Measurements from ENCODE around the gene PPP1R10. TPM values are rescaled to one million over a fixed set of nuclear protein-coding genes. Genes with fewer than 3 reads are reported as not detected.

Gene PPP1R10
- 12.8 and 13.3 TPM in 2 replicates for total RNA-seq

DNA sequence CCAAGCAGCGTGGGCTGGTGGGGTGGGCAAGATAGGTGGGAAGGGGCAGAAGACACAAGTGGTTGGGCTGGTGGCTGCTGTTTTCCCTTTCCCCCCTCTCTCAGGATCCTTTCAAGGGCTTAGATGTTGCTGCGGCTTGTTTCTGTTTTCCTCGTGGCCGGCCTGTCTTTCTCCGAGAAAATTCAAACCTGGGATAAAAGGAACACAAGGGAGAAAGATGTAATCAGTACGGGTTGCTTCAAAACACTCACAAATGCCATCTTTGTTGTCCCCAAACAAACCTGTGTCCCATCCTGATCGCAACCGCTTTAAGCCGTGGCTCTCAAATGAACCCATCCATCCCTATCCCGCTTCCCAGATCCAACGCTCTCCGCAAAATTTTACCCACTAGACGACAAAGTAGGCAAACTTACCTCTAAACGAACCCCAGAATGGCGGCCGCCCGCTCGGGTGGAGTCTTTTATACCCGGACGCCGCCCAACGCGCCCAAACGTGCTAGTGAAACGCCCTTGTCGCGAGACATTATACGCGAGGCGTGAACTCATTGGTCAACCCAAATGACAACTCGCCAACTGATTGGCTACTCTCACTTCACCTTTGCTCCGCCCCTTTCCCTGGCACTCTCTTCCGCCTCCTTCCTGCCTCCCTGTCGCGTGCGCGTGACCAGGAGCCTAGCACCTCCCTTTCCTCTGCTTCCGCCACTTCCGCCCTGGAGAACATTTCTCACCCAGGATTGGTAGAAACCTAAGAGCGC is at the start of gene PPP1R10:
TSS of gene PPP1R10 (minus strand) at position 433 of the 754 bp plus-strand sequence. CDS start 7,299 bp downstream, outside the sequence.

DNA sequence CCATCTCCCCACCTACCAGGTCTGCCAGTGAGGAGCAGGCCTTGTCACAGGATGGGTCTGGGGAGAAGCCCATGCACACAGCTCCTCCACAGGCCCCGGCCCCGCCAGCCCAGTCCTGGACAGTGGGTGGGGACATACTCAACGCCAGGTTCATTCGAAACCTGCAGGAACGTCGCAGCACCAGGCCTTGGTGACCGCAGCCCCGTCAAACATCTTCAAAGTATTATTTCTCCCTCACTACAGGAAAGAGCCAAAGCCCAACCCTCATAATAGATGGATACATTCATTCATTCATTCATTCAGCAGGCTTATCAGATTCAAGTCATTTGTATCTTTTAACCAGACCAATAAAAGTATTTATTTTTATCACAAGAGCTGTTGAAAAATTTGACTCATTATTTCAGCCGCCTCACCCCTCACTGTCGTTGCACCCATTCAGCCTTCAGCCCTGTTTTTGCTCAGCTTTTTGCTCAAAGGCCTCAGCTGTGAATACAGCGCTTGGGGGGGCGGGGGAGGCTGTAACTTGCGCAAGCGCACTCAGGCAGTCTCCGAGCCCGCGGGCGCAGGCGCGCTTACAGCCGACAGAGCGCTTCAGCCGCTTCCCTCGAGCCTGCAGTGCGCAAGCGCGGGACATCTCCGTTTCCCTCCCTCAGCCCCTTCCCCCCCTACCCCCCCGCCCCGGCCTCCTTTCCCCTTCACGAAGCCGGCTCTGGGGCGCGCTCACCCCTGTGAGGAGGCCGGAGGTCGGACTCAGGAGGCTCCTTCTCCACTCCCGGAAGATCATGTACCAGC is 29.6 kb upstream of the PPP1R10 start, which contains the start of gene C6orf136:
TSS of gene C6orf136 (plus strand) at position 684 of the 792 bp plus-strand sequence. CDS start at position 783, 99 bp downstream.

DNA sequence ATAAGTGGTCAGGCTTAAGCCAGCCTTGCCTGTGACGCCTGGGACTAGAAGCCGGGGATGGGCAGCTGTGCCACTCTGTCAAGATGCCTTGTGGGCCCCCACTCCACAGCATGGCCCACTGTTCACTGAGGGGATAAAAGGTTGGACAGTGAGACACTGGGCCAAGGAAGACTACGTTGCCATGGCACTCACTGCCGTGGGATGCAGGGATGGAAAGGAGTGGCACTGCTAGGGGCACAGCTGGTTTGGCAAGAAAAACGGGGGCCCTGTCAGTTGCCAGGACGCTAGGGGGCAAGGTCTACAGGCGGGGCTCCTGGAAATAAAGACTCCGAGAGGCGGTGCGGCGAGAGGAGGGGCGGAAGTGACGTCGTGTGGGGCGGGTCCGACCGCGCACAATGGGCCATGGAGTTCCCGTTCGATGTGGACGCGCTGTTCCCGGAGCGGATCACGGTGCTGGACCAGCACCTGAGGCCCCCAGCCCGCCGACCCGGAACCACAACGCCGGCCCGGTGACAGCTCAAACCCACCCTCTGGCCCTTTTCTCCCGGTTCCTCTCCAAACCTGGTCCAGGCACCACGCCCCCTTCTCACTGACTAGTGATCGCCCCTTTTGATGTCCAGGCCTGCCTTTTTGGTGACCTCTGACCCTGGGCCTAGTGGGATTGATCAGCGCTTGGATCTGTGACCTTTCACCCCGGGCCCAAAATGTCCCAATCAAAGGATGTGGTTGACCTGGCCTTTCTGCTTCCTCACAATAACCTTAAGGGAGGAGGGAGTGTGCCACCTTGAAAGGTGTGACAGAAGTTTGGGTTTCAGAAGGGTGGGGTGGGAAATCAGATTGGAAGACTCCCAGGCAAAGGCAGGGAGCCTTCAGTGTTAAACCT is 9.7 kb upstream of the PPP1R10 start, which contains the start of gene ATAT1:
TSS of gene ATAT1 (plus strand) at position 391 of the 883 bp plus-strand sequence.

DNA sequence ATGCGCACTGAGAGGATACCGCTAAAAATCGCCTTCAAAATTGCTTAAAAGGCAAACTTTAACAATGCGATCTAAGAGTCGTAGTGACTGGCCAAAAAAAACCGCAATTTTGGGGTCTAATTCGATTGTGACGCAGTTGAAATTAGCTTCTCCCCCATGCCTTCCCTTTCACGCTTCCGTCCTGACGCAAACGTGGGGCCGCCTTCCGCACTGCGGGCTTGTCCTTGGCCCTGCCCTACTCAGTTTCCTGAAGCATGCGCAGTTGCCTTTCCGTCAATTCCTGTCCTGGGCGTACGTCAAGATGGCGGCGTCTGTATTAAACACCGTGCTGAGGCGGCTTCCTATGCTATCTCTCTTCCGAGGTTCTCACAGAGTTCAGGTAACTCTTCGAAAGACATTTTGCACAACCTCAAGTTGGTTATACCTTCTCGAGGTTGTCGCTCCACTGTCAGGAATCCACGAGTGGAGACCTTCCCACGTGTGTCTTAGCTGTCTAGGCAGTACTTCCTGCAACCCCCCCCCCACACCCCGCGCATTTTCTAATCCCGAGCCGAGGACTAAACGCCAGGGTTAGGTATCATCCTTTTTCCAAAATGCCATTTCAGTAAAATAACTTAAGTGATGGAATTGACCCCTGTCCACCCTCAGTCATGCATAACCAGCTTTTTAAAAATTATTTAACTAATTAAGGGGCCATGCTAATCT is 674 bp upstream of the PPP1R10 start, which contains the start of gene MRPS18B:
TSS of gene MRPS18B (plus strand) at position 276 of the 705 bp plus-strand sequence. CDS start at position 302, 26 bp downstream.

DNA sequence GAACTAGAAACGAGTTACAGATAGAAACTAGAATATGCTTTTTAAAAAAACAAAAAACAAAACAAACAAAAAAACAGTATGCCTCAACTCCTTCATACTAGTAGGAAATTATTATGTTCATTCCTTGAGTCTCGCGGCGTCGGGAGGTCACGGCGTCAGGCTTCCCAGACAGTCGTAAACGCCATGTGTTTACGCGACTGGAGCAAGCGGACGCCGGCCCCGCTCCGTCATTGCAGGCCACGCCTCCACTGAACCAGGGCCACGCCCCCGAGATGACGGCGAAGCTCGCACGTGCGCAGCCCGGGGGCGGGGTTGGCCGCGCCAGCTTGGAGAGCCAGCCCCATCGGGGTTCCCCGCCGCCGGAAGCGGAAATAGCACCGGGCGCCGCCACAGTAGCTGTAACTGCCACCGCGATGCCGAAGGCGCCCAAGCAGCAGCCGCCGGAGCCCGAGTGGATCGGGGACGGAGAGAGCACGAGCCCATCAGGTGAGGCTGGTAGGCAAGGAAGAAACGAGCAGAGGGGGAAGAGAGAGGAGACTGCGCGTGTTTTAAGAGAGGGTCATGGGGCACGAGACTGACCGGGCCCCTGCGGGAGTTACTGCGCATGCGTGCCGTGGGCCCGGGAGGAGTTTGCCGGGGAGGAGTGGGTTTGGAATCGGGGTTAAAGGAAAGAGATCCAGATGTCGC is 45.8 kb downstream of the PPP1R10 start, which contains the start of gene ABCF1:
TSS of gene ABCF1 (plus strand) at position 368 of the 687 bp plus-strand sequence. CDS start at position 414, 46 bp downstream.

DNA sequence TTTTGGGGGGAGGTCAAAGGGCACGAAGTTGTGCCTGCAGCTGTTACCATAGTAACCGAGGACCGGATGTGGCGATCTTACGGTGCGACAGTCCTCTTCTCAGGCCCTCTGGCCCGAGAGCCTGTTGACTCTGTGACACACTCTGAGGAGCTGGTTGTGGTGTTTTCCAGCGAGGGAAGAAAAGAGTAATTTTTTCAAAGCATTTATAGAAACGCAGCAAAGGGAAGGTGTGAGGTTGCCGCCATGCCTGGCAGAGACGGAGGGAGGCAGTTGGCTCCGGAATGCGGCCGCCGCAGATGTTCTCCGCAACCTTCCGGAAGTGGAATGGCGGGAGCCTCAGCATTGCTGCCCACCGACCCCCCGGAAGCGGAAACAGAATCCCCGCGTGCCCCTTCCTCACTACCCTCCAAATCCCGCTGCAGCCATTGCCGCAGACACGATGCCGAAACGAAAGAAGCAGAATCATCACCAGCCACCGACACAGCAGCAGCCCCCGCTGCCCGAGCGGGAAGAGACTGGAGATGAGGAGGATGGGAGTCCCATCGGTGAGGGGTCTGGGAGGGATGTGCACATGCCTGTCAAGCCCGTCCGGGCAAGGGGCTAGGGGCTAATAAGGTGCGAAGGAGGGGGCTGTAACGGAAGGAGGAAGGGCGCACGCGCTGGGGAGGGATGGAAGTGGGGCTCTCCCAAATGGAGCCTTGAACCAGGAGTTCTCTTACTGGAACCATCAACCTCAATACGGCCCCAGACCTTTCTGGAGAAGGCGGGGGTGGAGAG is 59.9 kb downstream of the PPP1R10 start, which contains the start of gene PRR3:
TSS of gene PRR3 (plus strand) at position 390 of the 777 bp plus-strand sequence. CDS start at position 440, 50 bp downstream.

DNA sequence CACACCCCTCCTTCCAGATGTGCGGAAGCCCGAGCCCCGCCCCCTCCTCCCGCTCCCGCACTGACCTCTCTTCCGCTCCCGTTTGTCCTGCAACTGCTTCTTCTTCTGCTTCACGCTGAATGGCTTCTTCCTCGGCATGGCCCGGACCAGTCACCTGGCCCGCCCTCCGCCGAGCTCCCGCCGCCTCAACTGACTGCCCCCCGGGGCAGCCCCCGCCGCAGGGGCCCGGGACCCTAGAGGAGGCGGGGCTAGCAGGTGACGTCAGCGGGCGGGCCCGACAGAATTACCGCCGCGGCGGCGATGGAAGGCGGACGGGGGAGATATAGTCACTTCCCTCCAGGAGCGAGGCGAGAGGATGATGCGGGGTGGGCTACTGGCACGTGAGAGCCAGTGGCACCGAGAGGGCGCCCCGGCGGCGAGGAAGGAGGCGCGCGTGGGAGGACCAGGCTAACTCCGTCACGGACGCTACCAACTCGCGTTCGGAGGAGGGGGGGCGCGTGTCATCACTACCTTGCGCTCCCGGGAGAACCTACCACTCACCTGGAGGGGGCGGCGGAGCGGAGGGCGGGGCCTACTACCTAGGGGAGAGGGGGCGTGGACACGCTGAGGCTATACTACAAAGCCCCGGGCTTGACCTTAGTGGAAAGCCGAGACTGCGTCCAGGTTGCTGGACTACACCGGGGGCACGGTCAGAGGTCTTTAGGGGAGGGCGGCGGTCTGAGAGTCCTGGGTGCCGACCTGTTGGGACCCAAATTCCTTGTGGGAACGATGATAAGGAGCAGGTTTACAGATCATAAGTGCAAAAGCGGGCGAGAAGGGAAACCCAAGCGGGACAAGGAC is 60.8 kb downstream of the PPP1R10 start, which contains the start of gene GNL1:
TSS of gene GNL1 (minus strand) at position 424 of the 840 bp plus-strand sequence. CDS start at position 138, 286 bp downstream.

Other genes starting within 250 kb of the PPP1R10 start
- 1,133 and 1,489 TPM in 2 replicates for gene HLA-E, start 127.7 kb downstream of the PPP1R10 start, total RNA-seq
- gene GNL1, start 60.8 kb downstream of the PPP1R10 start, total RNA-seq: 54.1 and 72.4 TPM in 2 replicates
- 2.6 and 3.4 TPM in 2 replicates for gene PRR3, start 59.9 kb downstream of the PPP1R10 start, total RNA-seq
- gene ABCF1, start 45.8 kb downstream of the PPP1R10 start, total RNA-seq: 34.6 and 40.5 TPM in 2 replicates
- 50.3 and 70.6 TPM in 2 replicates for gene MRPS18B, start 597 bp upstream of the PPP1R10 start, total RNA-seq
- 4.0 and 4.6 TPM in 2 replicates for gene ATAT1, start 9.6 kb upstream of the PPP1R10 start, total RNA-seq
- 2.2 and 3.6 TPM in 2 replicates for gene C6orf136, start 29.9 kb upstream of the PPP1R10 start, total RNA-seq
- gene DHX16, start 55.8 kb upstream of the PPP1R10 start, total RNA-seq: 29.4 and 32.2 TPM in 2 replicates
- gene PPP1R18, start 69.4 kb upstream of the PPP1R10 start, total RNA-seq: 21.8 and 34.0 TPM in 2 replicates
- 0.86 and 0.98 TPM in 2 replicates for gene NRM, start 73.7 kb upstream of the PPP1R10 start, total RNA-seq
- gene MDC1, start 100.0 kb upstream of the PPP1R10 start, total RNA-seq: 4.8 and 5.3 TPM in 2 replicates
- gene TUBB, start 103.1 kb upstream of the PPP1R10 start, total RNA-seq: 208 and 236 TPM in 2 replicates
- gene FLOT1, start 125.4 kb upstream of the PPP1R10 start, total RNA-seq: 71.3 and 91.2 TPM in 2 replicates
- 39.7 and 82.2 TPM in 2 replicates for gene IER3, start 127.3 kb upstream of the PPP1R10 start, total RNA-seq